NCI-H2029 treated with DMSO at 0.1 percent for 48 hours (cell line): Measurements from ENCODE around the gene WLS.

Source experiments
- DNase-seq: peaks from one replicate; lab custom pipeline; 2025; lab: John Stamatoyannopoulos, UW

The WLS gene

DNA sequence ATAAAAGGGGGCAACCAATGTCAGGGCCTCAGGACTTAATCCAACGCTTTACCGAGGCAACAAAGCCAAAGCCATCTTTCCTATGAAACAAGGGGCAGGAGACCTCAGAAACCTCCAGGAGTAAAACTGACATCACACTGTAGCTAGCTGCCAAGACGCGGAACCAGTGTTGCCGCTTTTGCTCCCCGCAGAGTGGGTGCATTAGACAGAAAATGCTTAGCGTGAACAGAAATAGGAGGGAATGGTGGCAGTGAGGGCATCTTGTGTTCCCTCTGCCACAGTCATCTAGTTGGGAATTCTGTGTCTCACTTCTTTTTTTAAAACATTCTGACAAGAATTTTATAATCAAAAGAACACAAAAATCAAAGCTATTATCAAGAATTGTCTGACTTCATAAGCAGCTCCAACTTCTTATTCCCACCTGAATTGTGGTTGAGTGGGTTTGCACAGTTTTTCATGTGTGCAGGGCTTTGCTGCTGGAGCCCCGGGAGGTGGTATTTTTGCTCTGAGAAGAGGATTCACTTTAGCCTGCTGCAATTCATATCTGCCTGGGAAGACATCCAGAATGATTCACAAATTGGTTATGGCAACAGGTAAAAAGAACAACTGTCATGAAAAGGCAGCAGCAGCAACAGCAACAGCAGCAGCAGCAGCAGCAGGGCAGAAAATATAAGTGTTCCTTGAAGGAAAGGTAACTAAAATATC, 99.7 kb downstream of the WLS start:
- no peak for DNase-seq

DNA sequence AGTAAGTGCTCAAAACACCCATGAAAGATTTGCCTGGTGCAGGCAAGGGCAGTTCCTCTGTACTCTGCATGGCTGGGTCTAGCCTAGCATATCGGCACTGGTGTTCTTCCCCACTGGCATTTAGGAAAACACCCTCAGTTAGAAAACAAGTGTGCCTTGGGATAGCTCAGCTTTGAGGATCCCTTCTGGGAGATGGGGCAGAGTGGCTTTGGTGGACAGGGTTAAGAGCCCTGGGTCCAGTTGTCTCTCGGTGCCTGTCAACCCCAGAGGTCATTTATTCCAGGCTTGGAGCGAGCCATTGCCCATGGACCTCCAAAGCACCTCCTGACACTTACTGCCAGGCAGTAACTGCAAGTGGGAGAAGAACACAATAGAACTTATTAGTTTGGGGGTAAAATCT, 101.1 kb downstream of the WLS start:
- no peak for DNase-seq

DNA sequence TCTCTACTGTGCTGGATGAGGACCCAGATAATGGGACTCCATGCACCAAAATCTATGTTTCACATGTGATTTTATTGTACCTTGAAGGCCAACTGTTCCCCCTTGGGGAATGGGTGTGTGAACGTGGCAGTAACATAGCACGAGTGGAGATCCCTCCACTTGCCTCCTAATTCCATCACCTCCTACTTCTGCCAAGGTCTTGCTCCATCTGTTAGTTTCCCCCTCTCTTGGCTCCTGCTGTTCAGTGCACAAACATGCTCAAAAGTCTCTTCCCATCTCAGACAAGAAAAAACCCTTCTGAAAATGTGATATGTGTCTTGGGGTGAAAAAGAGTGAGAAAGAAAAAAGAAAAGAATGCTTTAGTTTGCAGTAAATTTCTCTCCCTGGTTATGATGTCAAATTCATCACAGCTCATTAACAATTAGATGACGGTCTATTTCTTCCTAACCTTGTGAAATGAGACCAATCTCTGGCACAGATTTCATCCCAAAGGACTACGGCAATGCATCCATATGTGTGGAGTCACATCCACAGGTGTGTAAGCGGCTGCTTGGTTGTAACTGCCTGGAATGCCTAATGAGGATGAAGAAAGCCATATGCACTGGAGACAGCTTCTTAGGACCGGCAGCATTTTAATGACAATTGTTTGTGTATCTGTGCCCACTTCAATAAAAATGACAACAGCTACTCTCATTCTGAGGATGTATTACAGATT, 102.6 kb downstream of the WLS start:
- DNase-seq: no peak

DNA sequence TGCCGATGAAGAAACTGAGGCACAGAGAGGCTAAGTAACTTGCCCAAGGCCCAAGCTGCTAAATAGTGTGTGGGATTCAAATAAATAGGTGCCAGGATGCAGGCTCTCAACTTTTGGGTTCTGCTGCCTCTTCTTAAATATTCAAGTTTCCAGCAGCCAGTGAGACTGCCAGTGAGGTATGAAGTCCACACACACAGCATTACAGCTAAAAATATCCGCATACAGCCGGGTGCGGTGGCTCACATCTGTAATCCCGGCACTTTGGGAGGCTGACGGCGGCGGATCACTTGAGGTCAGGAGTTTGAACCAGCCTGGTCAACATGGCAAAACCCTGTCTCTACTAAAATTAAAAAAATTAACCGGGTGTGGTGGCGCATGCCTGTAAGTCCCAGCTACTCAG, 103.5 kb downstream of the WLS start:
- no peak for DNase-seq

DNA sequence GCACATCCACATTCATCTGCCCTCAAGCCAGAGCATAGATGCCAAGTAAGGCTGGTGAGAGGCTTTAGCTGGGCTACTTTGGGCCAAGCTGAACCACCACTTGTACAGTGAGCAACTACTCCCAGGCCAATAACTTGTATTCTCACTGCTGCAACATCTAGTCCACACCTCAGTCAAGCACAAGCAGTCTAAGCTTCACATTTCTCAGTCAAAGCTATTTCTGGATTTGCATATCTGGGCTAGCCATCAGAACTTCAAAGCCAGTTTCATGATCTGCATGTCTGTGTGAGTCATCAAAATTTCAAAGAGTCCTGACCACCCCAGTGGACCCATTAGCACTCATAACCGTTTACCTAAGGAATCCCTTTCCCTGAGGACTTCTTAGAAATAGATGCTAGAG, 104.2 kb downstream of the WLS start:
- no peak for DNase-seq

DNA sequence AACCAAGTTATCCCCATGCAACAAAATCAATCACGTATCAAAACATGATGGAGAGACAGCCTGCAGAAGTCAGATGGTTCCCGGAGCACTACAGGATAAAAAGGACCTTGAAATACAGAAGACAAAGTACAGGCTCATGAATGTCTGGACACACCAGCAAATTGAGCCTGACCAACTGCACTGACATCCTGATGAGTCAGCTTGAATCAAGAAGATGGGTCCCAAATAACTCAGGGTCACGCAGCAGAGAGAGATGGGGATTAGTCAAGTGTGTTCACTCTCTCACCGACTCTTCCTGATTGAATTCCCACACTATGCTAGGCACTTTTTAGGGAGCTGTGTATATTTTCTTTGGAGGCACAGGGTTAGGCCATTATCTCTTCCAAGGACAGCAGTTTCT, 110.8 kb downstream of the WLS start:
- no peak for DNase-seq

DNA sequence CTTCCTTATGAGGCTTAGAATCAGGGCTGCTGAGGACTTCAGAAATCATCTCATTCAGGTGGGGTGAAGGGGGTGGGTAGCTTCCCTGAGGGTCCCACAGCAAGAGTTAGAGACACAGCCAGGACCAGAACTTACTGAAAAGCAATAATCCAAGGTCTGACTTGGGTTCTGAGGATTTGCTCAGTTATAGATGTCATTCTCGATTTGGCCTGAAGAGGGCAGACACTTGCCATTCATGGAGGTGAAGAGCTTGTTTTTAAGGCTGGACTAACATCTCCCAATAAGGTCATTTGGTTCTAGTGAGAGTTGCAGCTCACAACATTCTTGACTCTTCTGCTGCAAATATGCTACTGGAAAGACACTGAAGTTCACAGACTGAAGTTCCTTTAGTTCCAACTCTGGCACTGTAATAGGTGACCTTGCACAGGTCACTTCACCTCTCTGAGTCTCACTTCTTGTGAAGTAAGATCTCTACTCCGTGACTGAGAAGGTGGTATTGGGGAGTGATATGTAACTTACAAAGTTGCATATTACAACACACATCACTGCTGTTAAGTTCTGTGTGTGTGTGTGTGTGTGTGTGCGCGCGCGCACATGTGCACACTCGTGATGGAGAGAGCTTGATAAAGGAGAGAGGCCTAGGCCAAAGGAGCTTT, 112.1 kb downstream of the WLS start:
- peak; percentile 70 for DNase-seq

DNA sequence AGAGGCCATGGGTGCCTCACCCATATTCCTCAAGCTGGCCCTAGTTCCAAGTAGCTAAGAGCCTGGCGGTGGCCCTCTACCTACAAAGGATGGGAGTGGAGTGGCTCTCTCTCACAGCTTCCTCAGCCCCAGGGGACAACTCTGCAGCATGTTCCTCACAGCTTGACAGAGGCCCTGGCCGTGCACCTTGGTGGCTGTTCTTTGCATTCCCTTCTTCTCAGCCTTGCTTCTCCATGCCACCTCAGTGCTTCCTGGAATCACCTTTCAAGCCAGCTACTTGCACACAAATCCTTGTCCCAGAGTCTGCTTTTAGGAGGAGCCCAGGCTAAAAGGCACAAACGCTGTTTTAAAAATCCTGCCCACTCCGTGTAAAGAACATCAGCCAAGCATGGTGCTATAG, 112.9 kb downstream of the WLS start:
- no peak for DNase-seq

DNA sequence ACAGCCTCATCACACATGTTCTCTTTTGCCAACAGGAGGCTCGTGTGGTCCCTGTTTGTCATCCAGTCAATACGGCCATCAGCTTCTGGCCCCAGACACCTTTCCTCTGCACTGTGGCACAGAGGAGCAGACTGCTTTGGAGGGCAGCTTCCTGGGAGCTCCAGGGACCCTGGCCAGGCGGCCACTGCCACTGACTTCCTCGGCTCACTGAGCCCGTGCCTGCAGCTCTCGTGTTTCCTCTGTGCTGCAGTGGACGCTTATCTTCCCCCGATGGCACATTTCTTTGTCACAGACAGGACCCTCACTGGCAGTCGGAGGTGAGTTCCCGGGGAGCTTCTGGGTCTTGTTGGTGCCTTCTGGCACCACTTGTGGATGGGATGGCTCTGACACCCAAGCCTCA, 114.9 kb downstream of the WLS start:
- DNase-seq: no peak

DNA sequence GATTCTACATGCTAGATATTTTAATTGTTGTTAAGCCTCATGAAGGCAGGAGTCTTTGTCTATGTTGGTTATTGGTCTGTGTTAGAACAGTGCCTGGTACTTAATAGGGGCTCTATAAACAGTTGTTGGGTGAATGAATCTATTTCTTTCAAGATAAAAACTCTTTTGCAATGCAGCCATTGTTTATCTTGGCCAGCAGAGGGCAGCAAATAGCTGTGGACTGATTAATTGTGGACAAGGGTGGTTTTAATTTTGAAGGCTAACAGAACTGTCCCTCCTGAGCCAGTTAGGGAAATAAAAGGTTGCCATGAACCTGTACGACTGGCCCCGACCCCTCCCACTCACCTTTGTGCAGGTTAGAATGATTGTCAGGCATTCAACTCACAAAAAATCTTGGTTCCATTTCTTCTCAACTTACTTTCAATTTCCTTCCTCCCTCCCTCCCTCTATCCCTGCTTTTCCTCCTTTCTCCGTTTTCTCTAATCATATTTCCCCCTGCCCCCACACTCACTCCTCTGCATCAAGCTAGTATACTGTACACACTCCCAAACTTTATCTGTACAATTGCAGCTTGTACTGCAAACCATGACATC, 115.6 kb downstream of the WLS start:
- DNase-seq: peak; percentile 38

DNA sequence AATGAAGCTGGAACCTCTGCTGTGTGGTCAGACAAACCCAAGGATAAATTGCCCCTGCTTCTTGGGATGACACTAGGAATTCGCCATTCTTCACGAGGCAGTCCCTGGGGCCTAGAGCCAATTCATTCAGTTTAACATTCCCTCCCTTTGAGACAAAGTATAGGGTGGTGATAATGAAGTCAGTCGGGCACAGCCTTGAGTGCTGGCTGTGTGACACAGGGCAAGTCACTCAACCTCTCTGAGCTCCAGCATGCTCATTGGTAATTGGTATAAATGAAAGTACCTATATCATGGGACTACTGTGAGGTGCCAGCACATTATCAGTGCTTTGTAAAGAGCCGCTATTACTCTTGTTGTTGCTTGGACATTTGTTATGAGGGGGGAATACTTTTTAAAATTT, 117.0 kb downstream of the WLS start:
- no peak for DNase-seq

DNA sequence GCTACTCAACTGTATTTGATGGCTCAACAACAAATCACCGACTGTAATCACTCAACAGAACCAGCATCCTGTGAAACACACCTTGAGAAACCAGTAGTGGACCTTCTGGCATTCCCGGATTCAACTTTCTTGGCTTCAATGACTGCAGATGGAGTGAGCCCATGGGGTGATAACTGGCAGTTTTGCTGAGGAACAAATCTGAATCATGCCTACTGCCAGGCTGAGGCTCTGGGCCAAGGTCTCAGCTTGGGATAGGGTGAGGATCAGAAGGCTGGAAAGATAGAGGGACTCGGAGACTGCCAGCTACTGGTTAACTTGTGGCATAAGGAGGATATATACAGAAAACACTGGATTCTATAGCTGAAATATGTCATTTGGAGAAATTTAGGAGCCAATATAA, 118.4 kb downstream of the WLS start:
- DNase-seq: no peak

DNA sequence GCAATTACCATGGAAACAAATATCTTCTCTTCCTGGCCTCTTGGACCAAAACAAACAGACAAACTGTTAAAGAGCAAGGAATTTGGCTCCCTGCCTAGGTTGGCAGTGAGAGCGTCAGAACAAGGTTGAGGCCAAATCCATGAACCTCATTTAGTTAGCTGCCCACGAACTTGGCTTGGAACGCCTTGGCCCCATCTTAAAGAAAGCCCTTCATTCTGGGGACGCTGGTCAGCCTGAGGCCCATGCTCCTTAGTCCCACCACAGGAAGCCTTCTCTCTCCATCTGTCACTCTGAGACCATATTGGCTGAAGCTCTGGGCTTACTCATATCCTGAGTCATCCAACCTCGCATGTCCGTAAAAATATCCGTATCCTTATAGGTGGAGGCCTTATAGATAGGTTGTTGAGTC, 119.5 kb downstream of the WLS start:
- peak; percentile 54 for DNase-seq

DNA sequence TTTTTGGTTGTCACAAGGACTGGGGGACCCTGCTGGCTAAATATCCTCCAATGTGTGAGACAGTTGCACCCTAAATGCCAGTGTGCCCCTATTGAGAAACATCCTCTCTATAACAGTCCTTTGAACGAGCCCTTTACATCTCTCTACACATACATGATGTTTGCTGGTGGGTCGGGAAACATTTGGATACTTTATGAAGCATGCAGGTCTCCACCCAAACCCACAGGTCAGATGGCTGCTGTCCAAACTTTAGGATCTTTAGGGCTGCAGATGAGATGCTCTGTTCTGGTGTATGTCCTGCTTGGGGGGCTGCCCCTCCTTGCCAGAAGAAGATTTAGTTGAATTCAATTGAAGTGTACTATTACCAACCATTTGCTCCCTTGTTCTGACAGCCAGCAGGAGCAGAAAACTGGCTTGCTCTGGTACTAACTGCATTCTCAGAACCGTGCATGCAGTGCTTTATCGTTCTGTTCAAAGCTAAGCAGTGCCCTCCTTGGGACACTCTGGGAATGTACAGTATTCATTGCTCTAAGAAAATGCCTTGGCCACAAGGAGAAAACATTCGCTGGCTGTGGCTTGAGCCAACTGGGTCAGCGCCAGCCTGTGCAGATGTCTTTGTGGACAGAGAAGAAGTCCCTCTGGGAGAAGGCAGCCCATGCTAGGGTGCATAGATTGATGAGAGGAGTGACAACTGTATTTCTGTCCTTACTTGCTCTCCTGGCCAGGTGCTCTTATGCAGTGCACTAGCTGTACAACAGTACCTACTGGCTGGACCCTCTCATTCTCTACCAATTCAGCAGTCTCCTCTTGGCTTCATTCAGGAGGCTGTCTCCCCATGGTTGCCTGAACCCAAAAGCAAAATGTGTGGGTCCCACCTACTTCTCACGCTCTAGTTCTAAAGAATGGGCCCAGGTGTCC, 120.5 kb downstream of the WLS start:
- no peak for DNase-seq

DNA sequence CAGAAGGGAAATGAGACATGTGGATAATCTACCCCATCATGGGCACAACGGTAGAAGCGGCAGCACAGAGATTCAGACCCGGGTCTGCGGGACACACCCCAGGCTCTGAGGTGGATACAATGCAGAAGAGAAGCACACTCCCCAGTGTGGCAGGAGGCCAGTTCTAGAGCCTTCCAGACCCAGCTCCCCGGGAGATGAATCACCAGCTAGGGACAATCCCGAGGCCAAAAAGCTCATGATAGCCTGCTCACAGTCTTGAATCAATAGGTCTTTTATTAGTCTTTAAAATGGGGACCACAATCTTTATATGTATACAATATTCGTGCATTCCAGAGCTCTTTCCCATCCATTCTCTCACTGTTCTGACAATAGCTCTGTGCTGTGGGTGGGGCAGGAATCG, 124.6 kb downstream of the WLS start:
- DNase-seq: no peak

DNA sequence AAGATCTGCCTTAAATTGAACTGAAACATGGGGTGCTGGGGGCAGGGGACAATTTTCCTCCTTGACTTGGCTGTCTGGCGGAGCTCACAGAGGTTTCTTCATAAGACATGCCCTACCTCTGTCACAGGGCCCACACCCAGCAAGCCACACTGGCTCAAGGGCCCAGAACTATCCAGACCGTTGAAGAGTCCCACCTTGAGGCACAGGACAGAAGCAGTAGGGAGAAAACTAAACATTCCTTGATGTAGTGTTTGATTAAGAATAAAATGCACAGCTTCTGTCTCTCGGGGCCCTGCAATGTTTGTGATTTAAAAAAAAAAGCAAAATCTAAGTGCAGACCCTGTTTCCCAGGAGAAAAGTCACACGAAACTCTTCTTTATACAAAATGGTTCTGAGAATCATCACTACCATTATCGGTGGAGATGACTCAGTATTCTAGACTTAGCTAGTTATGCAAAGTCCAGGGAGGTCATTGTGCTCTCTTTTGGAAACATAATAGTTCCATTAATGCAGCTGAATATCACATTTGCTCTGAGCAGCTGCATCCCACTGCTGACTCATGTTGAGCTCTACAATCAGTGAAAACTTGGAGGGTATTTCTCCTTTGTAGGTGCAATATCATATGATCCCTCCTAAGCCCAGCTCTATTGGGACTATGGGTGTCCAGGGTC, 128.3 kb downstream of the WLS start:
- no peak for DNase-seq

DNA sequence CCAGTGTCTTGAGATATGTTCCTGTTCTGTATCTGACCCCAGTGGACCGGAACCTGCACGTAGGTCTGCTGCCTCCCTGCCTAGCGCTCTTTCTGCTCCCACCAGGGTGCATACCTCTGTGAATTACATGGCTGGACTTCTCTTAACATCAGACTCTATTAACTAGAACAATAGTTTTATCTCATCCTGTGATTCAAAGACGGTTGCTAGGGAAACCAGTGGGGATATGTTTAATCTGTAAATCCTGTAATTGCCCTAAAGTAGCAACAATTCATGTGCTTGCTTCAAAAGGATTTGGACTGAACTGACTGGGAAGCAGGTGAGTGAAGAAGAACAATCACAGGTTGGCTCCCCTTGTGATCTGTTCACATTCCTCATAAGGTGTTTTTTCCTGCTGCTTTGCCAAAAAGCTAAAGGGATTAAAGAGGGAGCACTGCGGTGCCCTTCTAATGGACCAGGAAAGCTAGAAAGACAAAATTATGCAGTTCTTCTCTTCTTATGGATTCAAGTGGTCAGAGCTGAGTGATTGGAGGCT, 129.2 kb downstream of the WLS start:
- no peak for DNase-seq

DNA sequence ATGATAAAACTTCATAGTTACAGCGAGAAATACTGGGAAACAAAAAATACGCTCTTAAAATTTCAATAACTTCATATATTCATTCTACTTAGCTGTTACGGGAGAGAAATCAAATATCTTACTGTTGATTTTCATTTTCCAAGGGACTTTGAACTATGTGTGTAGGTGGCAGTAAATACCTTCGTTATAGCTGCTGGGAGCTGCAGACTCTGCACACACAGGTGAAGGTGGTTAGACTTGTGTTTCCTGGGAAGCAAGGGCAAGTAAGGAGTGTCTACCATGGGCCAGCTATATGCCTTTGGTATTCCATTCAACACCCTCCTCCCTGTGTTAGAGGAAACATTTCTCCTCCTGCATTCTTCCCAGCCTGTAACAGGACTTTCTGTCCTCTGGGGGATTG, 130.5 kb downstream of the WLS start:
- DNase-seq: no peak

DNA sequence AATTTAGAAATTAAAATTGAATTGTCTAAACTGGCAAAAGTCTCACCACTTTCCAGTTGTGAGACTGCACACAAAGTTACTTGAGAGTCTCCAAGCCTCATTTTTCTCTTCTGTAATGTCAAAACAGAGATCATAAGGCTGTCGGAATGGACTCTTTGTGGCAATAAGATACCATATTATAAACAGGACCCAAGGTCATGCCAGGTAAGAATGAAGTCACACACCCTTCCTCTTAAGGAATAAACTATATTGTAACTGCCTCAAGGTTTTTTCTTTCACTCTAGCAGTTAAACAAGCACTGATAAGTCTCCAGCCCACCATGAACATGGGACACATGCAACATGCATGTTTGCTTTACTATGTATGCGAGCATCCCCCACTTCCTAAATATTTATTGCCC, 131.8 kb downstream of the WLS start:
- no peak for DNase-seq

DNA sequence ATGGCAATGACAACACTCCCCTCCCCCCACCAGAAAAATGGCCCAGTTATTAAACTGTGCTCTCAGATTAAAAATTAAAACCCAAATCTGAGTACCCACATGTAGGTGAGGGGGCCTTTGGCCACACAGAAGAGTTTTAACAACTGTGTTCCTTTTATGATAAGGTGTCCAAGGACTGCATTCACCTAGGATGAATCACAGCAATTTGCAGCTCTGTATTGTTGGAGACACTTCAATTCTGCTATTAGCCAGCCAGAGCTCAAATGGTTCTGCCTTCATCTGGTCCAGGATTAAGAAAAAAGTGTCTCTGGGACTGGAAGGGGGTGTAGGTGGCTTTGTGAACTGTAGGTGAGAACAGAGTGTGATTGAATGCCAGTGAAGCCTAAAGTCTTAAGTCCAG, 138.6 kb downstream of the WLS start:
- no peak for DNase-seq

DNA sequence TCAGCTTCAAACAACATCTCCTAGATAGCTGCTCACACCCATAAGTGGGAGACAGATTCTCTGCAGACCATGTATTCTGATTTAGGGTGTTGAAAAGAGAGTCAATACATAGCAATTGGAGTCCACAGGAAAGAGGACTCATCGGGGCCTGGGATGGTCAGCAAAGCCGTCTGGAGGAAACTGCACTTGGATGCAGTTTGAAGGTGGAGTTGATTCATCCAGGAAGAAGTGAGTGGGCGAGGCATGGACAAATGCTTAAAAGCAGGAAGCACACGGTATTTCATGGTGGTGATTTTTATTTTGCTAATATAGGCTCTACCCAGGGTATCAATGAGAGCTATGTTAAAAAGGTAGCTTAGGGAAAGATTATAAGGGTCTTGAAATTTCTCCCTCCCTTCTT, 145.1 kb downstream of the WLS start:
- no peak for DNase-seq
